ENCODE results near the gene ARF1. TPM values are rescaled to one million over a fixed set of nuclear protein-coding genes. Genes with fewer than 3 reads are reported as not detected.

Gene ARF1
- total and polyA plus RNA-seq, 10 of the 15 experiments (the other 5 are each of a cell fraction or from before 2014, with no cell fraction given) = 48.4 to 508 (median 283) TPM

DNA sequence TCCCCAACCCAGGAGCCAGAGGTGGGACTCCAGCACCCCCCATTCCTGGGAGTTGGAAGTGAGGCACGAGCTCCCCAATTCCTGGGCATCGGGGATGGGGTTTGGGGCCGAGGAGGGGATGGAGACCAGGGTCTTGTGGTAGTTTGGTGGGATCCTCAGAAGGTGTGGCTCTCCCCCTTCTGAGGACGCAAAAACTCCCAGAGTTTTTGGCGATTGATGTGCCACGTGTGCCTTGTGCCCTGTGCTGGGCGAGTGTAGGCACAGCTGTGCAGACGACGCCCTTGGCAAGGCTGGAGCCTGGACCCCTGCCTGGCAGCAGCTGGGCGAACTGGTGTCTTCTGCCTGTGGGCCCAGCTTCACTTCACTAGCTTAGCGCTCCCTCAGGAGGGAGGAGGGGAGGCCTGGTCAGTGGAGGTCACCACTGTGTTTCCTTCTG is 60.2 kb downstream of the ARF1 start:
- no peak overlapping the region for H3K4me3 ChIP-seq
- peaks cover 17% of the 10 kb centered on the region for H3K4me1 ChIP-seq (ENCODE audit: control insufficient read depth, insufficient read depth, low read length)
- H3K36me3 ChIP-seq (ENCODE audit: control insufficient read depth in 2 of 2, insufficient read depth in 2 of 2, low read length in 1 of 2) = peaks cover 7 to 8% of the 10 kb centered on the region in 2 experiments; a peak in 3 of 4 replicates
- no TSS peak for BruUV-seq (replicated peaks)
- no peak overlapping the region for H2AFZ ChIP-seq (ENCODE audit: control insufficient read depth, low read depth, low read length)
- POLR2A ChIA-PET = interaction anchor here (1.0 to 5.6 kb wide), 2 partner anchors 22 to 23 kb away, joined by 3 to 43 read pairs; partner anchors contain the start of gene IBA57
- no peak overlapping the region; the same call in 1 of the 2 replicates for H3K9ac ChIP-seq (ENCODE audit: control insufficient read depth, insufficient read depth, low read length)
- DNase-seq (ENCODE audit: low read depth, low spot score) = no peak
- WGBS (ENCODE audit: insufficient coverage, insufficient replicate concordance, low lambda C conversion rate, missing lambda C conversion rate) = 74% methylated on average over 10 of the region's 11 CpGs
- intact Hi-C loops (cut with micrococcal nuclease; ENCODE audit: unreplicated experiment) (no loop called here), in situ Hi-C loops (cut with MboI) (no loop called here)
- no peak for ATAC-seq
- no peaks in the 10 kb centered on the region for H3K27me3 ChIP-seq (replicated peaks in 1 of 2; ENCODE audit: control insufficient read depth in 2 of 2, insufficient read depth in 2 of 2, low read length in 1 of 2)
- H3K4me2 ChIP-seq (ENCODE audit: control insufficient read depth, insufficient read depth) = peak overlapping the region; percentile 86
- RAD21 ChIA-PET (ENCODE audit: unreplicated experiment) = no interaction called here
- peaks cover 56% of the 10 kb centered on the region for H3K79me2 ChIP-seq (ENCODE audit: control insufficient read depth, insufficient read depth, low read length)
- SMC1A ChIA-PET (ENCODE audit: uncharacterized antibody, unreplicated experiment) = interaction anchor here (1.0 kb wide), 1 partner anchor 334 kb away, joined by 3 read pairs; no protein-coding TSS in a partner anchor
- TF ChIP-seq ZNF274 (IDR thresholded peaks at IDR 0.05; ENCODE audit: insufficient read depth, insufficient read length) = no peak
- TF ChIP-seq TAF1 (IDR thresholded peaks at IDR 0.05; ENCODE audit: borderline replicate concordance, low read depth, low read length) = no peak
- TF ChIP-seq MEF2A (IDR thresholded peaks at IDR 0.05; ENCODE audit: insufficient read depth, low read depth, low read length) = no peak
- no peak for TF ChIP-seq POLR2AphosphoS2 (IDR thresholded peaks at IDR 0.05; ENCODE audit: low read depth, low read length)
- no peak for TF ChIP-seq GATAD2B (conservative IDR thresholded peaks at IDR 0.05; ENCODE audit: low read depth)
- no peak for TF ChIP-seq HDGF (IDR thresholded peaks at IDR 0.05)
- TF ChIP-seq, protein P1, sequence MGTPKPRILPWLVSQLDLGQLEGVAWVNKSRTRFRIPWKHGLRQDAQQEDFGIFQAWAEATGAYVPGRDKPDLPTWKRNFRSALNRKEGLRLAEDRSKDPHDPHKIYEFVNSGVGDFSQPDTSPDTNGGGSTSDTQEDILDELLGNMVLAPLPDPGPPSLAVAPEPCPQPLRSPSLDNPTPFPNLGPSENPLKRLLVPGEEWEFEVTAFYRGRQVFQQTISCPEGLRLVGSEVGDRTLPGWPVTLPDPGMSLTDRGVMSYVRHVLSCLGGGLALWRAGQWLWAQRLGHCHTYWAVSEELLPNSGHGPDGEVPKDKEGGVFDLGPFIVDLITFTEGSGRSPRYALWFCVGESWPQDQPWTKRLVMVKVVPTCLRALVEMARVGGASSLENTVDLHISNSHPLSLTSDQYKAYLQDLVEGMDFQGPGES (IDR thresholded peaks at IDR 0.05) = no peak
- TF ChIP-seq STAT3 (IDR thresholded peaks at IDR 0.05; ENCODE audit: low read depth, low read length) = no peak
- no peak for FAIRE-seq
- CTCF ChIA-PET = interaction anchor here (0.8 to 2.4 kb wide), 3 partner anchors 12 to 23 kb away, joined by 3 to 18 read pairs (median 9); partner anchors contain the start of gene IBA57
- no peak overlapping the region for H3K27ac ChIP-seq (ENCODE audit: control insufficient read depth, insufficient read depth)
- peaks cover 6% of the 10 kb centered on the region; the same call in 1 of the 2 replicates for H4K20me1 ChIP-seq (ENCODE audit: control insufficient read depth, insufficient read depth)
- no peaks in the 10 kb centered on the region for H3K9me3 ChIP-seq (replicated peaks; ENCODE audit: control insufficient read depth, insufficient read depth, low read length)

All from GM12878 (cell line).